ENCODE data around the gene RPS6KA4.

DNA sequence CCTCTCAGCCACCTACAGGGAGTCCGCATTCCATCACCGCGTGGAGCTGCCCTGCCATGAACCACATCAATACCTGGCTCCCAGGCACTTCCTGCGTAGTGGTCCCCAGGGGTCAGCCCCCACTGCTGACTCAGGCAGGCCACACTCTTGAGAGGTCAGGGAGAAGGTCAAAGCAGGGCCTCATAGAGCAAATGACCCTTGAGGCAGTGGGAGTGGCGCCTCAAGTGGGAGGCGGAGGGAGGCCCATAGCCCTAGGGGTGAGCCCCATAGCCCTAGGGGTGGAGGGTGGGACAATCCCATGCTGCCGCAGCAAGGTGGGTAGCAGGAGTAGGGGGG is 36.1 kb upstream of the RPS6KA4 start:
- no peak for TF ChIP-seq NFRKB (IDR thresholded peaks at IDR 0.05)
- TF ChIP-seq ZNF384 (IDR thresholded peaks at IDR 0.05), result no peak

Measured in HEK293T (cell line).